Activated CD4-positive, CD25-positive, alpha-beta regulatory T cell treated with anti-CD3 and anti-CD28 coated beads, Interleukin-2, amount 50 U/mL, for 16 hours (primary cell): Measurements from ENCODE around the gene CD63.
A peak's percentile ranks its signal among the peaks of the same experiment; 100 is the strongest.

Source experiments
- DNase-seq: peaks from one replicate; pipeline ENCODE4 v3.0.0-alpha.2; 2020; ENCODE audit warnings: low read depth, low spot score

CD63 gene

DNA sequence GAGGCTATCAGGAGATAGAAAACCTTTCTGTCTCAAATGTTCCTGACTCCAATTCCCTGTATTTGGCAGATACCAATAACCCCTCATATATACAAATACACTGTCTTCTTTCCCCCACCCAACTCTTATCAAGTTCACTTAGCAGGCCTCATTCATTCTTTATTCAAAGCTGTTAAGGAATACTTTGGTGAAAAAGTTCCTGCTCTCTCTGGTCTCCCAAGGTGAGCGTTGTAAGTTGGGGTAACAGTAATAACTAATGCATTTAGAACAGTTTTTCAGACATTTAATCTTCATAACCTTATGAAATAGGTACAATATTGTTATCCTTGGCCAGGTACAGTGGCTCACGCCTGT, 10.2 kb upstream of the CD63 start:
- DNase-seq, result no peak

DNA sequence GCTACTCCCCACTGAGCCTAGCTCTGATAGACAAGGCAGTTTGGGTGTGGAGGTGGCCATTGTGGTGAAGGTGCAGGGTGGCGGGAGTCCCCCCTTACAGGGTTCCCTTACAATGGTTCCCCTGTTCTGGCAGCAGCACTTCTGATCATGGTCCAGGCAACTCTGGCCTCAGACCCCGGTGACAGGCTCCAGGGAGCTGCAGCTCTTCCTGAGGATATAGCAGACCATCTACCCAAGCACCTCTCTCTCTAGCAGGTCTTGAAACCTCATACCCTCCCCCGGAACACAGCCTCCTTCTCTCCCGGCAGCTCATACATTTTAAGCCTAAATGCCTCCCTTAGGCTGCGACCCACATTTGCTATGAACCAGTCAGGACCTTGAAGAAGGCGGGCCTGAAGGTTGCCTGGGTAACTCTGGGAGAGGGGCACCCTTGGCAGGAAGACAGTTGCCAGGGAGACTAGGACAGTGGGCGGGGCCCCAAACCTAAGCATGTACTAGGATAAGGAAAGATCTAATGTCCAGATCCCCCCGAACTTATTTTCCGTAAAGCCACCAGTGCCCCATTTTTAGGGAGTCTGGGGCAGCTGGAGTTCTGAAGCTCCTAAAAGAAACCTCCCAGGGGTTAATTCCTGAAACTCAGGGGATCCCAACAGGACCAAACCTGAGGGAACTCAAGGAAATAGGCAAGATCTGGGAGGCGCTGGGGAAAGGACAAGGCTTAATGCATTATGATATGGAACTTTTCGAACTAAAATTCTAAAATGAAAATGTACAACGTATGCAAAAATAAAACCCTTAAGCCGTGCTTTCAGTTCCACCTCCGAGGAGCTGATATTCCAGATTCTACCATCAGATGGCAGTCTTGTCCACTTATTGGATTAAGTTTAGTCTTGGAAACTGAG, 9.6 kb upstream of the CD63 start:
- DNase-seq, result peak; percentile 68

DNA sequence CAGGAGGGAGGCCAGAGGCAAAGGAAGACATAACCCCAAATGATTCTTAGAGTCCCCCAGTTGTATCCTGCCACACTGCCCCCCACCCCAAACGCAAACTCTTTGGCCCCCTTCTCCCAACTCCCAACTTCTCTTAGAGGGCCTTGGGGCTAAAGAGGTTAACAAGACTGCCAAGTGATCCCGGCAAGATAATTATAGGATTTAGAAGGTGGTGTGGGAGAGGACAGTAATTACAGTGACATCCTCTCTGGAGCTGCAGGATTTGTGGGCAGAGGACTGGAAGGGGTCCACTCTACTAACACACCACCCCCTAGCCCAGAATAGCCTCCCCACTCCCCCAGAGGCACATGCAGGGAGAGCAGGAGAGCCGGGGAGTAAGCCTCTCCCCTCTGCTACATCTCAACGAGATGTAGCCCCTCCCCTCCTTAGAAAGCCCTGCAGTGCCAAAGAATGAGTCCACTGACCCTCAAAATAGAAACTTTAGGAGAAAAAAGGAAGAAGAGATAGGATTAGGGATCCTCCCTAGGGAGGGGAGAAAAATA, 8.8 kb upstream of the CD63 start:
- DNase-seq, result no peak

DNA sequence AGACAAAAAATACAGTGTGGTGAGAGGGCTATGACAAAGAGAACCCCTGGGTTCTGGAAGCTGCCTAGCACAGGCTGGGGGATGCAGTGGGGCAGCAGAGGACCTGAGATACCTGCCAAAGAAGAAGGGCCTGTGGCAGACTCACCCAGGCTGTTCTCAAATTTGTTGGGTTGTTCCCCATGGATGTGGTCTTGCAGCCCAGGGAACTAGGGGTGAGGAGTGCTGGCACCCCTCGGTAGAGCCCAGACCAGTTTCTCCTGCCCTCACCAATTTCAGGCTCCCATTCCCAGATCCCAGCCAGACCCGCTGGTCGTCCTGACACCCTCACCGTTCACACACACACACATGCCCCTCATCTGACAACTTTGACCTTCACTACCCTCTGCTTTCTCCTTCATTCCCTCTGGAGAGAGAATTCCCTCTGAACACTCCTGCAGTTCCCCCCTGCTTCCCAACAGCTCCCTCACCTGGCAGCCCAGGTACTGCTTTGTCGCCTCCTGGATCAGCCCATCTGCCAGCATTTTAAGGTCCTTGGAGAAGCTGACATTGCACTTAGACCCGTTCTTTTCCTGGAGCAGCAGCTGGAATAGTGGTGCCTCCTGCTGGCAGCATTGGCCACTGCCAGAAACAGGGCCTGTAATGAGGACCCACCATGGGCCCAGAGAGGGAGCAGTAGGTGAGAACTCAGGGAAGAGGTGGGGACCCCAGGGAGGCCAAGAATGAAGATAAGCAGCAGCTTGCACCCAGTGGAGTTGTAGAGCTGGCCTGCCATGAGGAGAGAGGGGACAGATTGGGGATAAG, 8.2 kb upstream of the CD63 start:
- no peak for DNase-seq

DNA sequence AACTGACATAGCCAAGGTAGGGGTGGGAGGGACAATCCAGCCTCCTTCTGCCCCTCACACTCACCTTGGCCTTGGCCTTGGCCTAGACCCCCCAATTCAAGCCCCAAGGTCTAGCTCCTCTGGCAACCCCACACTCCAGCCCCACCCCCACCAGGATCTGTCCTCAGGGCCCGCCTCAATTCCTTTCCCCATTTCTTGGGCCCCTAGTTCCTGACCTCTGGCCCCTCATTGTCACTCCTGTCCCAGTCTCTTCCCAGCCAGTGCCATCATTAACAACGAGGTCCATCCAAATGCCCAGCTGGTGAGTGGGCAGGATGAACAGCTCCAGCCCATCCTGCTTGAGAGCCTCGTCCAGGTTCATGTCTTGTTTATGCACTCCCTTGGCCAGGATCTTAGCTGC, 7.3 kb upstream of the CD63 start:
- no peak for DNase-seq

GRCh38 chr12:55734595-55734994, 5.8 kb upstream of the CD63 start:
- DNase-seq, result no peak

GRCh38 chr12:55733858-55734257, 5.0 kb upstream of the CD63 start:
- no peak for DNase-seq

DNA sequence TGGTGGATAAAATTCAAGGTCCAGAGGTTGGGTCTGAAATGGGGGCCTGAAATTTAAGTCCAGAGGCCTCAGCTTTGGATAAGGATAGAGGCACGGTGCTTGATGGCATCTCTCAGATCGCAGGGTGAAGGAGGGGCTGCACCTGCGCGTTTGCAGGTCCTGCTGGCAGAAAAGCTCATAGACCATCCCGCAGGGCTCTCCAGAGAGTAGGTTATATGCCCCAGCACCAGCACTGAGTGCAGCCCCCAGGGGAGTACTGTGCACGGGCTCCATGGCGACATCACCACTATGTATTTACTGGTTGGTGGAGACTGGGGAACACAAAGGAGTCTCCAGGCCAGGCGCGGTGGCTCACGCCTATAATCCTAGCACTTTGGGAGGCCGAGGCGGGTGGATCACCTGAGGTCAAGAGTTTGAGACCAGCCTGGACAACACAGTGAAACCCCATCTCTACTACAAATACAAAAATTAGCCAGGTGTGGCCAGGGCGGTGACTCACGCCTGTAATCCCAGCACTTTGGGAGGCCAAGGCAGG, 4.3 kb upstream of the CD63 start:
- DNase-seq, result no peak

GRCh38 chr12:55732288-55732687, 3.5 kb upstream of the CD63 start:
- no peak for DNase-seq

DNA sequence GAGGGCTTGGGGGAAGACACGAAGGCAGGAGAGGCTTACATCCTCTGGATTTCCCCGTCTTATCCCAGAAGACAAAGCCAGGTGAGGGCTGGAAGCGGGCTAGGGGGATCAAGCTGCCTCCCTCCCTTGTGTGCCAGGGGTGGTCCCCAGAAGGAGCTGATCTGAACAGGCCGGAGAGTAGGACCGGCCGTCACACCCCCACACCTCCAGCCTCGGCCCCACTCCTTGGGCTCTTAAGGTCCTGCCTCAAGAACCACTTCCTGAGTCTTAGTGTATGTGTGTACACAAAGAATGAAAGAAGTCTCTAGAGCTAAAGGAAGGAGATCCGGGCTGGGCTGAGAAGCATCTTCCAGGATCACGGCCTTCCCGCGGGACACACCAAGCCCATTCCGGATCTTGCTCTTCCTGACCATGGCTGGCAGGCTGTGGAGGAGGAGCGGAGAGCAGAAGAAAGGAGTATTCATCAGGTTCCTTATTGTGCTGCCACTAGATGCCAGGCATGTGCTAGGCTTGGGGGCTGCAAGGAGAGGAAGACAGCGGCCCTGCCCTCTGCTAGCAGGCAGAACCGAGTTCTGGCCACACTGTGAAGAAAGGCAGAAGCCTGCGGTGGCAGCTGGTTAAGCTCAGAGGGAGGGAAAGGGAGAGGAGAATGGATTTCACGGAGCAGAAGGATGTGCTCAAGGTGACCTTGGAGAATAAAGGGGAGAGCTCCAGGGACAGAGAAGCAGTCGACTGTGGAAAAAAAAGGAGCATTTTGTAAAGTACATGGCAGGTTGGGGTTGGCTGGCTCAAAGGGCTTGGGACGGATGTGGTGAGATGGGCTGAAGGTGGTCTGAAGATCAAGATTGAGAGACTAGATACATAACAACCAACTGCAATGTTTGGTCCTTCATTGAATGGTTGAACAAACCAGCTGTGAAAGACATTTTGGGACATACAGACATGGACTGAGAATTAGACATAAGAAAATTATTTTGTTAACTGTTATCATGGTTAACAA, 1.3 kb upstream of the CD63 start:
- no peak for DNase-seq

GRCh38 chr12:55728186-55728938, 447 bp downstream of the CD63 start:
- no peak for DNase-seq

DNA sequence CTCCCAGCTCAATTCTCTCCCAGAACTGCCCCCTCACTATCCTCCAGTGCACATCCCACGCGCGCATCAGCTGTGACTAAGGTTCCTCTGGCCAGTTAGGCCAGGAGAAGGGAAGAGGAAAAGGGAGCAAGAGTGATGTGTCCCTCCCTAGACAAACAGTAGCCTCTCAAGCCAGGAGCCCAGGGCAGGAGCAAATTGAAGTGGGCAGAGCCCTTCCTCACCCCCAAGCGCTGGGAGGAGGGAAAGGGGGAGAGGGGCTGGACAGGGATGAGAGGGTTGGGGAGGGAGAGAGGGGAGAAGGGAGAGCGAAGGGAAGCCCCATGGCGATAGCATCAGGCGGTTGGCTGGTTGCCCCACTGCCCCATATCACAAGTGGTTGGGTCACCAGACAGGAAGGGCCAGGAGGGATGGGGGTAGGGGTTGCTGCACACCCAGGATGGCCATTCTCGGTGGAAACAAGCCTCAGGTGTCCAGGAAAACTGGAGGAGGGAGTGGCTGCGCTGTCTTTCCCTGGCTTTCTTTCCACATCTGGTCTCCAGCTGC, 1.1 kb downstream of the CD63 start:
- no peak for DNase-seq

DNA sequence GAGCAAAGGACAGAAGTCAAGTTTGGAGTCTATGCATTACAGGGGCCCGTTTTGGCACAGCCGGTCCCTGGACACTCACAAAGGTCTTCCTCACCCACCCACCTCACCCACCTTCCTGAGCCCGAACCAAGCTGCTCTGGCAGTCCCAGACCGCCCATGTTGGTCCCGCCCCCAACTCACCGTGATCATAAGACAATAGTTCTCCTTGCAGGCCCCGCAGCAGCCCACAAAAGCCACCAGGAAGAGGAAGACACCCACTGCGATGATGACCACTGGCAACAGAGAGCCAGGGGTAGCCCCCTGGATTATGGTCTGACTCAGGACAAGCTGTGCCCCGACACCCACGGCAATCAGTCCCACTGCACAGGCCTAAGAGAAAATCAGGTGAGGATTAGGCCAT, 1.8 kb downstream of the CD63 start:
- no peak for DNase-seq

- DNase-seq, result no peak
Measured at GRCh38 chr12:55725556-55725955, 3.3 kb downstream of the CD63 start.

DNA sequence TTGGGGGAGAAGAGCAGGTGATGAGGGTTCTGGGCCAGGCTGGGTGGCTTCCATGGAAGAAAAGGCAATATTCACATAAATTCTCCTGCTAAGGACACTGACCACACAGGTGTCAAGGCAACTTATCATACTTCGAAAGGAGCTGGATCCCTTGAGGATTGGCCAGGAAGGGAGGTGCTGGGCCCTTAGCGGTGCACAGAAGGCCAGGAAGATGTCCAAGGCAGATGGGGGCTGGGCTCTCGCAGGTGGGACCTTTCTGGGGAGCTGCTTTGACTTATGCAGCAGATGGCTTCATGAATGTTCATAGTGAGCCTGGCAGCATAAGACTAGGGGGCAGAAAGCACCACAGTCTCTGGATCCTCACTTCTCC, 3.9 kb downstream of the CD63 start:
- DNase-seq, result no peak

GRCh38 chr12:55724226-55724939, 4.4 kb downstream of the CD63 start:
- DNase-seq, result no peak

GRCh38 chr12:55723516-55724225, 5.1 kb downstream of the CD63 start:
- DNase-seq, result no peak

GRCh38 chr12:55722948-55723347, 5.9 kb downstream of the CD63 start:
- DNase-seq, result no peak
